ENCODE measurements around the gene GALNT12.

DNA sequence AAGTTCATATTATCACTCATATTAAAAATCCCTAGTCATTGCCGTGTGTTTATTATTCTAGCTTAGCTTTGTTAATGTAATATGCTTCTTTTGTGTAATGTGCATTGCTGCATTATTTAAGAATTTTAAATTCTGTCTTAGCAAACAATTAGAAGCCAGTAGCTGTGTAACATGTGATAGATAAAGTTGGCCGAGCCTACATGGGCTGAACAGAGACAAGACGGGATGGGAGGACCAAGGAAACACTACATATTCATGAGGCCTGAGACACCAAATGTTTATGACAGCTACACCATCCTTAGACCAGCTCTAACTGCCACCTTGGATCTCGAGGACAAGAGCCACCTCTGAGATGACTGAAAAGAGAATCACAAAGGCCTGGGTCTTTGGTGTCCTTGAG, 85.2 kb downstream of the GALNT12 start:
- TF ChIP-seq, protein P1, sequence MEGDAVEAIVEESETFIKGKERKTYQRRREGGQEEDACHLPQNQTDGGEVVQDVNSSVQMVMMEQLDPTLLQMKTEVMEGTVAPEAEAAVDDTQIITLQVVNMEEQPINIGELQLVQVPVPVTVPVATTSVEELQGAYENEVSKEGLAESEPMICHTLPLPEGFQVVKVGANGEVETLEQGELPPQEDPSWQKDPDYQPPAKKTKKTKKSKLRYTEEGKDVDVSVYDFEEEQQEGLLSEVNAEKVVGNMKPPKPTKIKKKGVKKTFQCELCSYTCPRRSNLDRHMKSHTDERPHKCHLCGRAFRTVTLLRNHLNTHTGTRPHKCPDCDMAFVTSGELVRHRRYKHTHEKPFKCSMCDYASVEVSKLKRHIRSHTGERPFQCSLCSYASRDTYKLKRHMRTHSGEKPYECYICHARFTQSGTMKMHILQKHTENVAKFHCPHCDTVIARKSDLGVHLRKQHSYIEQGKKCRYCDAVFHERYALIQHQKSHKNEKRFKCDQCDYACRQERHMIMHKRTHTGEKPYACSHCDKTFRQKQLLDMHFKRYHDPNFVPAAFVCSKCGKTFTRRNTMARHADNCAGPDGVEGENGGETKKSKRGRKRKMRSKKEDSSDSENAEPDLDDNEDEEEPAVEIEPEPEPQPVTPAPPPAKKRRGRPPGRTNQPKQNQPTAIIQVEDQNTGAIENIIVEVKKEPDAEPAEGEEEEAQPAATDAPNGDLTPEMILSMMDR (IDR thresholded peaks at IDR 0.05; ENCODE audit: low read depth, low read length, missing input control) = no peak
- TF ChIP-seq RAD21 (IDR thresholded peaks at IDR 0.05) (no peak), YY1 (IDR thresholded peaks at IDR 0.05) (no peak), GABPA (IDR thresholded peaks at IDR 0.05 in 1 of 2, conservative IDR thresholded peaks at IDR 0.05 in 1 of 2) (no peak), HNF4A (conservative IDR thresholded peaks at IDR 0.05) (no peak), TAF1 (conservative IDR thresholded peaks at IDR 0.05) (no peak), FOXA1 (IDR thresholded peaks at IDR 0.05) (no peak), SP1 (IDR thresholded peaks at IDR 0.05) (no peak), RXRA (IDR thresholded peaks at IDR 0.05) (no peak), JUND (IDR thresholded peaks at IDR 0.05) (no peak), EGR1 (IDR thresholded peaks at IDR 0.05; ENCODE audit: low read depth in 2 of 2) (no peak)
- TF ChIP-seq, protein P2, sequence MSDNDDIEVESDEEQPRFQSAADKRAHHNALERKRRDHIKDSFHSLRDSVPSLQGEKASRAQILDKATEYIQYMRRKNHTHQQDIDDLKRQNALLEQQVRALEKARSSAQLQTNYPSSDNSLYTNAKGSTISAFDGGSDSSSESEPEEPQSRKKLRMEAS (IDR thresholded peaks at IDR 0.05) = no peak
- TF ChIP-seq, protein P3, sequence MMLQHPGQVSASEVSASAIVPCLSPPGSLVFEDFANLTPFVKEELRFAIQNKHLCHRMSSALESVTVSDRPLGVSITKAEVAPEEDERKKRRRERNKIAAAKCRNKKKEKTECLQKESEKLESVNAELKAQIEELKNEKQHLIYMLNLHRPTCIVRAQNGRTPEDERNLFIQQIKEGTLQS (IDR thresholded peaks at IDR 0.05) = no peak
- TF ChIP-seq, protein P4, sequence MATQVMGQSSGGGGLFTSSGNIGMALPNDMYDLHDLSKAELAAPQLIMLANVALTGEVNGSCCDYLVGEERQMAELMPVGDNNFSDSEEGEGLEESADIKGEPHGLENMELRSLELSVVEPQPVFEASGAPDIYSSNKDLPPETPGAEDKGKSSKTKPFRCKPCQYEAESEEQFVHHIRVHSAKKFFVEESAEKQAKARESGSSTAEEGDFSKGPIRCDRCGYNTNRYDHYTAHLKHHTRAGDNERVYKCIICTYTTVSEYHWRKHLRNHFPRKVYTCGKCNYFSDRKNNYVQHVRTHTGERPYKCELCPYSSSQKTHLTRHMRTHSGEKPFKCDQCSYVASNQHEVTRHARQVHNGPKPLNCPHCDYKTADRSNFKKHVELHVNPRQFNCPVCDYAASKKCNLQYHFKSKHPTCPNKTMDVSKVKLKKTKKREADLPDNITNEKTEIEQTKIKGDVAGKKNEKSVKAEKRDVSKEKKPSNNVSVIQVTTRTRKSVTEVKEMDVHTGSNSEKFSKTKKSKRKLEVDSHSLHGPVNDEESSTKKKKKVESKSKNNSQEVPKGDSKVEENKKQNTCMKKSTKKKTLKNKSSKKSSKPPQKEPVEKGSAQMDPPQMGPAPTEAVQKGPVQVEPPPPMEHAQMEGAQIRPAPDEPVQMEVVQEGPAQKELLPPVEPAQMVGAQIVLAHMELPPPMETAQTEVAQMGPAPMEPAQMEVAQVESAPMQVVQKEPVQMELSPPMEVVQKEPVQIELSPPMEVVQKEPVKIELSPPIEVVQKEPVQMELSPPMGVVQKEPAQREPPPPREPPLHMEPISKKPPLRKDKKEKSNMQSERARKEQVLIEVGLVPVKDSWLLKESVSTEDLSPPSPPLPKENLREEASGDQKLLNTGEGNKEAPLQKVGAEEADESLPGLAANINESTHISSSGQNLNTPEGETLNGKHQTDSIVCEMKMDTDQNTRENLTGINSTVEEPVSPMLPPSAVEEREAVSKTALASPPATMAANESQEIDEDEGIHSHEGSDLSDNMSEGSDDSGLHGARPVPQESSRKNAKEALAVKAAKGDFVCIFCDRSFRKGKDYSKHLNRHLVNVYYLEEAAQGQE (IDR thresholded peaks at IDR 0.05) = no peak
